Activated CD8-positive, alpha-beta T cell treated with anti-CD3 and anti-CD28 coated beads for 36 hours (primary cell): ENCODE results near the gene CHD1L. TPM values are rescaled to one million over a fixed set of nuclear protein-coding genes. Genes with fewer than 3 reads are reported as not detected.

ENCODE experiments used
- ATAC-seq: fragments of 200-7000 bp; cut with Tn5 transposase; one replicate; pipeline ENCODE4 v1.10.0; 2021; ENCODE audit warnings: mild to moderate bottlenecking, moderate library complexity
- CTCF ChIA-PET: fragments of 350-600 bp; sonication (Branson Sonifier 250); formaldehyde crosslinking; loops from one replicate; lab custom pipeline; 2021; ENCODE audit warnings: antibody characterized with exemption; lab: Charles Lee
- POLR2A ChIA-PET: fragments of 350-600 bp; sonication (Branson Sonifier 250); formaldehyde crosslinking; loops from one replicate; lab custom pipeline; 2021; ENCODE audit warnings: antibody characterized with exemption; lab: Charles Lee
- DNase-seq: peaks from one replicate; pipeline ENCODE4 v3.0.0-alpha.2; 2020
- H3K27ac Mint-ChIP-seq: one replicate; pipeline ENCODE4 v1.8.0; 2021; ENCODE audit warnings: mild to moderate bottlenecking, mixed read lengths
- H3K27me3 Mint-ChIP-seq: one replicate; pipeline ENCODE4 v1.8.0; 2021; ENCODE audit warnings: mixed read lengths
- H3K36me3 Mint-ChIP-seq: one replicate; pipeline ENCODE4 v1.8.0; 2021; ENCODE audit warnings: low read depth, mixed read lengths
- H3K4me1 Mint-ChIP-seq: one replicate; pipeline ENCODE4 v1.8.0; 2021; ENCODE audit warnings: low read depth, mixed read lengths
- H3K4me3 Mint-ChIP-seq: one replicate; pipeline ENCODE4 v1.8.0; 2021; ENCODE audit warnings: mild to moderate bottlenecking, moderate library complexity, mixed read lengths
- H3K9me3 Mint-ChIP-seq: one replicate; pipeline ENCODE4 v1.8.0; 2021; ENCODE audit warnings: mixed read lengths
- intact Hi-C: fragments of 100-400 bp; cut with micrococcal nuclease; formaldehyde crosslinking; loops from one replicate; pipeline ENCODE4 v1.10.0; 2022
- total RNA-seq, 2 experiments: library from RNA; stranded (reverse); gene quantifications; one replicate each; pipeline ENCODE4 v1.2.3, GENCODE V29; 2021
- TF ChIP-seq, protein P1 (sequence below): fragments of 200-600 bp; IDR thresholded peaks from one replicate; pipeline ENCODE4 v1.8.0; 2022; ENCODE audit warnings: antibody characterized with exemption, mild to moderate bottlenecking

The CHD1L gene
- total RNA-seq, 2 experiments from 2014 or later = 80.5 to 81.1 TPM

- Mint-ChIP-seq H3K4me1 (no peaks in the 10 kb centered on the region), H3K9me3 (no peaks in the 10 kb centered on the region)
- intact Hi-C loops = no loop called here
Measured at GRCh38 chr1:147235822-147236221, 6.7 kb upstream of the CHD1L start.

GRCh38 chr1:147236448-147236847 is 6.0 kb upstream of the CHD1L start:
- H3K27ac Mint-ChIP-seq = no peak overlapping the region
- H3K27me3 Mint-ChIP-seq = peaks cover 2% of the 10 kb centered on the region
- no peak overlapping the region for H3K4me3 Mint-ChIP-seq
- ChIA-PET POLR2A (interaction anchor here (2.0 kb wide), 1 partner anchor 152 kb away, joined by 5 read pairs; no protein-coding TSS in a partner anchor), CTCF (interaction anchor here (1.6 kb wide), 1 partner anchor 12 kb away, joined by 4 read pairs; the partner anchor contains the start of gene FMO5)
- ATAC-seq = no peak
- H3K9me3 Mint-ChIP-seq = no peaks in the 10 kb centered on the region
- DNase-seq = no peak
- TF ChIP-seq, protein P1, sequence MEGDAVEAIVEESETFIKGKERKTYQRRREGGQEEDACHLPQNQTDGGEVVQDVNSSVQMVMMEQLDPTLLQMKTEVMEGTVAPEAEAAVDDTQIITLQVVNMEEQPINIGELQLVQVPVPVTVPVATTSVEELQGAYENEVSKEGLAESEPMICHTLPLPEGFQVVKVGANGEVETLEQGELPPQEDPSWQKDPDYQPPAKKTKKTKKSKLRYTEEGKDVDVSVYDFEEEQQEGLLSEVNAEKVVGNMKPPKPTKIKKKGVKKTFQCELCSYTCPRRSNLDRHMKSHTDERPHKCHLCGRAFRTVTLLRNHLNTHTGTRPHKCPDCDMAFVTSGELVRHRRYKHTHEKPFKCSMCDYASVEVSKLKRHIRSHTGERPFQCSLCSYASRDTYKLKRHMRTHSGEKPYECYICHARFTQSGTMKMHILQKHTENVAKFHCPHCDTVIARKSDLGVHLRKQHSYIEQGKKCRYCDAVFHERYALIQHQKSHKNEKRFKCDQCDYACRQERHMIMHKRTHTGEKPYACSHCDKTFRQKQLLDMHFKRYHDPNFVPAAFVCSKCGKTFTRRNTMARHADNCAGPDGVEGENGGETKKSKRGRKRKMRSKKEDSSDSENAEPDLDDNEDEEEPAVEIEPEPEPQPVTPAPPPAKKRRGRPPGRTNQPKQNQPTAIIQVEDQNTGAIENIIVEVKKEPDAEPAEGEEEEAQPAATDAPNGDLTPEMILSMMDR = no peak
- intact Hi-C loops = no loop called here
- no peaks in the 10 kb centered on the region for H3K4me1 Mint-ChIP-seq
- H3K36me3 Mint-ChIP-seq = no peaks in the 10 kb centered on the region

More at GRCh38 chr1:147235822-147236221, 6.7 kb upstream of the CHD1L start:
- peaks cover 2% of the 10 kb centered on the region for H3K27me3 Mint-ChIP-seq
- H3K36me3 Mint-ChIP-seq = no peaks in the 10 kb centered on the region
- H3K27ac Mint-ChIP-seq = no peak overlapping the region
- H3K4me3 Mint-ChIP-seq = no peak overlapping the region
- POLR2A ChIA-PET = interaction anchor here (2.0 kb wide), 1 partner anchor 151 kb away, joined by 5 read pairs; no protein-coding TSS in a partner anchor
- CTCF ChIA-PET = interaction anchor here (1.6 kb wide), 1 partner anchor 11 kb away, joined by 4 read pairs; the partner anchor contains the start of gene FMO5
- DNase-seq (no peak), ATAC-seq (no peak)
- TF ChIP-seq, protein P1 = no peak

DNA sequence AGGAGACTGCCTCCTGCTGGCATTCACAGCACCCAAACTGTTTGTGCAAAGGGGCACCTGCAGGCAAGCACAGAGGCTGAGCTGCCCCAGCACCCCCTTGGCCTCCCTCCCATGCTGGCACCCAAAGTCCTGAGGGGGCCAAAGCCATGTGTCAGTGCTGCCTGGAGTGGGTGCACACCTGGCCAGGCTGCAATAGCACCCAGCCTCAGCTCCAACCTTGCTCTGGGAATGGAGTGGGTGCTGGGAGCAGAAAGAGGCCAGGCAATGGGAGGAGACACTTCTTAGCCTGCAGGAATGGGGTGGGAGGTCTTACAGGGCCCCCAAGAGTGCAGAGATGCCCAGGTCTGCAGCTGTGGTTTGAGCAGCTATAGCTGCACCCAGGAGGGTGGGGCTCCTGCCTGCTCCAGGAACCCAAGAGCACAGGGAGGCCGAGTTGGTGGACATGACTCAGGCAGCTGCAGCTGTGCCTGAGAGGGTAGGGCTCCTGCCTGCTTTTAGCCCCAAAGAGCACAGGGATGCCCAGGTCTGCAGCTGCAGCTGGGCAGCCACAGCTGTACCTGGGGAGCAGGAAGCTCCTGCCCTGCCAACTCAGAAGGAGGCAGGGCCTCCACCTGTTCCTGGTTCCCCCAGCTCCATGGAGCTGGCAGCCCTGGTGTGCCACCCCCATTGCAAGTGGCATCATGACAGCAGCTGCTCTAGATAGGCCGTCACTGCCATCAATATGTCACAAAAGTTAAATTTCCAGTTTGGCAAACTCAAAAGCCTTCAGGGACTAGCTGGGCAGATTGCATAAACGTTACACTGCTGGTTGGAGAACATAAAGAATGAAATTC is 5.3 kb upstream of the CHD1L start:
- Mint-ChIP-seq H3K27me3 (no peaks in the 10 kb centered on the region), H3K27ac (no peak overlapping the region), H3K36me3 (no peaks in the 10 kb centered on the region), H3K4me3 (no peak overlapping the region), H3K9me3 (no peaks in the 10 kb centered on the region), H3K4me1 (peaks cover 3% of the 10 kb centered on the region)
- DNase-seq = no peak
- CTCF ChIA-PET = interaction anchor here (1.4 to 1.6 kb wide), 2 partner anchors 12 to 64 kb away, joined by 4 read pairs; partner anchors contain the start of gene FMO5
- ATAC-seq = no peak
- intact Hi-C loops = no loop called here
- TF ChIP-seq, protein P1 = no peak
- POLR2A ChIA-PET = interaction anchor here (2.0 kb wide), 1 partner anchor 153 kb away, joined by 5 read pairs; no protein-coding TSS in a partner anchor

DNA sequence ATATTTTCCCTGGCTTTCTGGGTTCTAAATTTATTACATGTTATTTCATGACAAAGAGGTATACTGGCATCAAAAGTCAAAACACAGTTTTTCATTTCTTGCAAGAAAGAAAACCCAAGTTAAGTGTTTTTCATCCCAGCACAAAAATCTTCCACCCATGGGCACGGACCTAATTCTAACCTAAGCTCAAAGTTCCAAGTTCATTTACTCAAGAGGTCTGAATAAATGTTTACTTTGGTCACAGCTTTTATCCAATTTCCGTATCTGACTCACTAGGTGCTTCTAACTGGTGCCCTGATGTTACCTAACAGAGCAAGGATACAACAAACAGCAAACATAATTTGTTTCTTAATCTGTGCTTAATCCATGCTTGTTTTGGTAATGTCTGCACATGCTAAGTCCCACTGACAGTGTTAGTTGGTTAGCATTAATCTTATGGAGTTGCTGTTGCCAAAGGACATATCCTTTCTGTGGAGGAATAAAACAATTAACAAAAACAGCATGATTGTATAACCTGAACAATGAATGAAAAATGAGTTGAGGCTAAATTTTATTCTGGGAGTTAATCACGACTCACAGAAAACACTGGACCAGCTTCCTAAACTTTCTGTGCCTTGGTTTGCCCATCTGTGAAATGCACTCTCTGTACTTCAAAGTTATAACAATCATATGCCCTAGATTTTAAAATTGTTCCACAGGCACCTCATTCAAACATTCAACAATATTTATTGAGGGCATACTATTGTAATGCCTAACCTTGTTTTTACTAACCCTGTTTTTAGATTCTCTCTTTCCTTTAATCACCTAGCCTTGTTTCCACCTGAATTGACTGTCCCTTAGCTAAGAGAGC is 4.2 kb upstream of the CHD1L start:
- Mint-ChIP-seq H3K4me3 (no peak overlapping the region), H3K36me3 (no peaks in the 10 kb centered on the region), H3K9me3 (no peaks in the 10 kb centered on the region), H3K27ac (no peak overlapping the region), H3K27me3 (no peaks in the 10 kb centered on the region), H3K4me1 (peaks cover 4% of the 10 kb centered on the region)
- TF ChIP-seq, protein P1 = no peak
- no peak for ATAC-seq
- intact Hi-C loops = no loop called here
- ChIA-PET POLR2A (no interaction called here), CTCF (interaction anchor here (1.3 to 1.4 kb wide), 2 partner anchors 65 to 70 kb away, joined by 3 to 4 read pairs; no protein-coding TSS in a partner anchor)
- no peak for DNase-seq
